GM21529 (cell line): ENCODE measurements around the gene DOK7.
"Not testable (repeated sequence)": the region's sequence is repeated elsewhere in the genome, so short reads cannot be mapped to it uniquely, and the experiment has no call there.

Experiments
- ATAC-seq: cut with Tn5 transposase; IDR thresholded peaks from one replicate; pipeline ENCODE4 v1.9.1; 2021; ENCODE audit not compliant: unreplicated experiment

The DOK7 gene

GRCh38 chr4:3442959-3443749 lies 20.0 kb upstream of the DOK7 start:
- no peak for ATAC-seq

- no peak for ATAC-seq
Observed at GRCh38 chr4:3443750-3444309, 19.3 kb upstream of the DOK7 start.

GRCh38 chr4:3444351-3445110 lies 18.6 kb upstream of the DOK7 start:
- ATAC-seq, result no peak

- no peak for ATAC-seq
Observed at GRCh38 chr4:3445111-3445820, 17.8 kb upstream of the DOK7 start.

GRCh38 chr4:3445829-3446545 lies 17.1 kb upstream of the DOK7 start:
- ATAC-seq, result no peak

GRCh38 chr4:3446631-3447320 lies 16.3 kb upstream of the DOK7 start:
- no peak for ATAC-seq

GRCh38 chr4:3447431-3448395 lies 15.4 kb upstream of the DOK7 start:
- ATAC-seq, result no peak

GRCh38 chr4:3449047-3449573 lies 14.0 kb upstream of the DOK7 start:
- ATAC-seq, result no peak

GRCh38 chr4:3449574-3450534 lies 13.3 kb upstream of the DOK7 start:
- ATAC-seq, result no peak

GRCh38 chr4:3450643-3451042 lies 12.5 kb upstream of the DOK7 start:
- ATAC-seq, result no peak

- no peak for ATAC-seq
Observed at GRCh38 chr4:3451956-3452355, 11.2 kb upstream of the DOK7 start.

- no peak for ATAC-seq
Observed at GRCh38 chr4:3452376-3452775, 10.7 kb upstream of the DOK7 start.

- not testable (repeated sequence) for ATAC-seq
Observed at GRCh38 chr4:3455596-3455995, 7.5 kb upstream of the DOK7 start.

GRCh38 chr4:3458371-3458770 lies 4.7 kb upstream of the DOK7 start:
- no peak for ATAC-seq

- not testable (repeated sequence) for ATAC-seq
Observed at GRCh38 chr4:3459156-3459555, 4.0 kb upstream of the DOK7 start.

GRCh38 chr4:3460926-3461325 lies 2.2 kb upstream of the DOK7 start:
- ATAC-seq, result no peak

- no peak for ATAC-seq
Observed at GRCh38 chr4:3461515-3462291, 1.4 kb upstream of the DOK7 start.
